NCI-H2196 treated with DMSO at 0.1 percent for 48 hours (cell line): ENCODE measurements around the gene LMX1A.

Experiments used
- DNase-seq: peaks from one replicate; lab custom pipeline; 2025; ENCODE audit not compliant: unreplicated experiment; lab: John Stamatoyannopoulos, UW

The LMX1A gene

GRCh38 chr1:165355977-165356811 is at the start of gene LMX1A:
Gene LMX1A, minus strand, starts transcription at chr1:165356715. Its CDS starts 1,156 bp downstream, at chr1:165355559.
- no peak for DNase-seq

- peak; percentile 22 for DNase-seq
Measured at GRCh38 chr1:165403835-165404482, 47.4 kb upstream of the LMX1A start.

GRCh38 chr1:165402517-165403111 is 46.1 kb upstream of the LMX1A start:
- DNase-seq = no peak

DNA sequence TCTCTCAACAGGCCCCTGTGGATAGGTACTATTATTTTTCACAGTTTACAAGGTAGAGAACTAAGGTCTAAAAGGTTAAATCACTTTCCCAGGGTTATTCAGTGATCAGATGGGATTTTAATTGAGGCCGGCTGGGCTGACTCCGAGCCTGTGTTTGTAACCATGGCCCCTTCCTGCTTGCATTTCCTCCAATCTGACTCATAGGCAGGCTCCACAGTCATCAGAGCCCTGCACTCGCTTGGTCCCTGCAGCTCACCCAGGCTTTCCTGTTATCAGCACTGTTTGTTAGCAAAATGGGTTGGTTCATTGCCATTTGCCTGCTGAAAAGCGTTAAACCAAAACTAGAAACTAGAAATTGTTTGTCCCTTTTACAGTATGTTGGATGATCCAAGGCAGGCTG is 41.4 kb upstream of the LMX1A start:
- no peak for DNase-seq

- DNase-seq = no peak
Measured at GRCh38 chr1:165395901-165396300, 39.4 kb upstream of the LMX1A start.

DNA sequence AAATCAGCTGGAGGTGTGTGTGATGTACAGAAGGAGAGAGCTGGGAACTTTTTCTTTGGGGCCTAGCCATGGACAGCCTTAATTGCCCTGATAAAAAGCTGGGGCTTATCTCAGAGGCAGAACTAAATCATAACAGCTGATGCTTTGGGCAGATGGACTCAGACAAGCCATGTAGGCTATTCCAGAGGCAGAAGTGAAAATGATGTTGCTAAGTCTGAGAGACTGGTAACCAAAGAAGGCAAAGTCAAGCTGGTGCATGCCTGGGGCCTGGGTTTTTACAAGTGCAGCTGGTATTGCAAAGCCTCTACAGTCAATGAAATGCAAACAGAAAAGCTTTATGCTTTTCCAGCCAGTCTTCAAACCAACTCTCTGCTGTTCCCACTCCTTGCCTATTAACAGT is 39.0 kb upstream of the LMX1A start:
- DNase-seq = peak; percentile 54

- DNase-seq = peak; percentile 74
Measured at GRCh38 chr1:165392634-165393571, 36.4 kb upstream of the LMX1A start.

GRCh38 chr1:165389609-165390008 is 33.1 kb upstream of the LMX1A start:
- DNase-seq = no peak

DNA sequence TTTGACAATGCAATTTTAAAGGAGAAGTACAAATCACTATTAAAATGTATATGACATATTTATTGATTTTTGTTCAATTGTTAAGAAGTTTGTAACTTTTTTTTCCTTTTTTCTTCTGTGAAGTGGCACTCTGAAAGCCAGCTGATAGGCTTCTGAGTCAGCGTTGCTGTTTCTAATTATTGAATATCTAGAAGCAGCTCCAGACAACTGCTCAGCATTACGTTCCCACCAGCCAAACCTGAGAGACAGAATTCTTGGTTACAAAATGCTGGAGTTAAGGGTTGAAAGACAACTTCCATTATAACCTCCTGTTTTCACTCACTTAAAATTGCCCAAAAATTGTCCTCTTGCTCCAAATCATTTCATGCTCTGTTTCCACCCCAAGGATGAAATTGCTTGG is 31.4 kb upstream of the LMX1A start:
- DNase-seq = no peak

DNA sequence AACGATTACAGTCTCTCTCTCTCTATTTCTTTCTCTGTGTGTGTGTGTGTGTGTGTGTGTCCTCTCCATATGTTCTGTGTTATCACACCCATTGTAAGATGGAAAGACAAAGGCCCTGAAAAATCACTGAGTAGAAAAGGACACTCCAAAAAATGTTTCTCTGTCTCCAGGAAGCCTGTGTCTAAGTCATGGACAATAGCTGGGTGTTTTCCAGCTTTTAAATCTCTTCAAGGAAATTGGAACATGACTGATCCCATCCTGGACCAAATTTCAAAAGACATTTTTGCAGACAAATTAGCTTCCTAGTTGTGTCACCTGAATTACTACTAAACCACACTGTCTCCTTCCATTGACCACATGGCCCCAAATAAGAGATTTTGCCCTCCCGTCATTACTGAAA is 31.0 kb upstream of the LMX1A start:
- no peak for DNase-seq

- no peak for DNase-seq
Measured at GRCh38 chr1:165383599-165384405, 27.3 kb upstream of the LMX1A start.

- DNase-seq = no peak
Measured at GRCh38 chr1:165383067-165383466, 26.6 kb upstream of the LMX1A start.

GRCh38 chr1:165381745-165382505 is 25.4 kb upstream of the LMX1A start:
- no peak for DNase-seq

- DNase-seq = no peak
Measured at GRCh38 chr1:165376811-165377311, 20.3 kb upstream of the LMX1A start.

- DNase-seq = peak; percentile 93
Measured at GRCh38 chr1:165376041-165376810, 19.7 kb upstream of the LMX1A start.

- no peak for DNase-seq
Measured at GRCh38 chr1:165375623-165376022, 19.1 kb upstream of the LMX1A start.

DNA sequence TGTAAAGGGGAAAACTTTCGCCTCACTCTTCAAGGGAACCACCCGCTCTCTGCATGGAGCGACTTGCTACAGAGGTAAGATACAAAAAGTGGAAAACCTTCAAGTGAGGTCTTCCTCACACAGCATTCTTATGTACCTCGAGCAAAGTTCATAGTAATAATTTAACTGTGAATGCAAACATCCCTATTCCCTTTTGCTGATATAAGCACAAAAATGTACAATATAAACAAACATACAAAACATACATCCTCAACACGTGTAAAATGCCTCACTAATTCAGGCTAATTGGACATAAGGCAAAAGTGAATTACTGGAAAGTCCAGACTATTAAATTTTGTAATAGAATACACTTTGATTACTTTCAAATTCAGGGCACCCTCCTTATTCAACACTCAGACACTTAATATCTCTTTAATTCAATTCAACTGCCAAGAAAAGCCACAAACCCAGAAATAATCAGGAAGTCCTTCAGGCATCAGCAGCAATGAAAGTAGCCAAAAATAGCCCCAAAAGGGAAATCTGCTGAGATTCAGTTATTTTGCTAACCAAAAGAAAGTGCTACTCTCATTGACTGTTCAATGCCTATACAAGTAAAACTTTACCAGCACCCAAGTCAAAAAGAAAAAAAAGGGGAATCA is 15.2 kb upstream of the LMX1A start:
- no peak for DNase-seq

DNA sequence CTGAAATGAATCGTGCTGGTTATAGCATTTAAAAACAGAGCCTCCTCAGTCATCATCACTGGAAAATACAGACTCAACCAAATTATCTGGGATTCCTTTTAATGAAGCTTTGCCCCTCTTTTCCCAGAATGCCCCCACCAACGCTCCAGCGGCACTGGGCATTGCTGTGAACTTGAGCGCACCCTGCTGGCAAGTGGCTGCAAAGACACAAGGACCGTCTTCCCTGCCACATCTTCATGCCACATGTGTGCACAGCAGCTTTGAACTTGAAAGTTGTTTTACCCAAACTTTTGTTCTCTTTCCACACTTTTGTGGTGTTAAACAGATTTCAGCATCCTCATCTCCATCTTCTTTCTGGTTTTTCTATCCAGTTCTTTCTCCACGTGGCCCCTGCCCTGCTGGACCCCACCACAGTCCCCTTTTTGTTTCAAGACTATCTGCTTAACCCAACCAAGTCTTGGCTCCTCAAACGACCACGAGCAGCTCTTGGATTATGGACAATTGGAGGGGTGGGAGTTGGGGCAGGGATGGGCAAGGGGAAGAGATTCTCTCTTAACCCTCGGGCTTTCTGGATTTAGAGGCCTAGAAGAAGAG is 12.8 kb upstream of the LMX1A start:
- peak; percentile 20 for DNase-seq
